KMS-11 (cell line): ENCODE measurements around the gene TSPEAR.
"Not testable (repeated sequence)": the region's sequence is repeated elsewhere in the genome, so short reads cannot be mapped to it uniquely, and the experiment has no call there.

Source experiments
- H2AFZ ChIP-seq: fragments of 200-600 bp; sonication (generic); 2 replicates; pipeline ENCODE4 v1.6.1; 2016; ENCODE audit warnings: antibody characterized with exemption, mixed run types, low read depth
- H3K27ac ChIP-seq: fragments of 200-600 bp; sonication (generic); 2 replicates; pipeline ENCODE4 v1.6.1; 2016; ENCODE audit warnings: mild to moderate bottlenecking, mixed run types
- H3K27me3 ChIP-seq: fragments of 200-600 bp; sonication (generic); 2 replicates; pipeline ENCODE4 v1.6.1; 2017; ENCODE audit warnings: mild to moderate bottlenecking, low read depth, mixed run types, moderate library complexity; ENCODE audit not compliant: insufficient read depth
- H3K36me3 ChIP-seq: fragments of 200-600 bp; sonication (generic); 2 replicates; pipeline ENCODE4 v1.6.1; 2017; ENCODE audit warnings: mild to moderate bottlenecking, mixed run types; ENCODE audit not compliant: insufficient read depth
- H3K4me1 ChIP-seq: fragments of 200-600 bp; sonication (generic); 2 replicates; pipeline ENCODE4 v1.6.1; 2016; ENCODE audit warnings: mild to moderate bottlenecking, low read depth, mixed run types; ENCODE audit not compliant: poor library complexity, severe bottlenecking
- H3K4me2 ChIP-seq: fragments of 200-600 bp; sonication (generic); 2 replicates; pipeline ENCODE4 v1.7.0; 2016; ENCODE audit warnings: mild to moderate bottlenecking, mixed run types
- H3K4me3 ChIP-seq: fragments of 200-600 bp; sonication (generic); IDR thresholded peaks from 2 replicates; pipeline ENCODE4 v1.6.1; 2017; ENCODE audit warnings: low read depth, low read length, mixed read lengths; ENCODE audit not compliant: insufficient read depth
- H3K79me2 ChIP-seq: fragments of 200-600 bp; sonication (generic); 2 replicates; pipeline ENCODE4 v1.6.1; 2016; ENCODE audit warnings: low read depth, mixed run types; ENCODE audit not compliant: insufficient read depth
- H3K9ac ChIP-seq: fragments of 200-600 bp; sonication (generic); 2 replicates; pipeline ENCODE4 v1.6.1; 2016; ENCODE audit warnings: mild to moderate bottlenecking, mixed run types
- H4K20me1 ChIP-seq: fragments of 200-600 bp; sonication (generic); 2 replicates; pipeline ENCODE4 v1.6.1; 2016; ENCODE audit warnings: mild to moderate bottlenecking, mixed run types; ENCODE audit not compliant: insufficient read depth
- CTCF ChIP-seq: fragments of 200-600 bp; sonication (generic); conservative IDR thresholded peaks from 2 replicates; pipeline ENCODE4 v1.6.1; 2017; ENCODE audit warnings: low read depth, mild to moderate bottlenecking, antibody characterized with exemption, low read length, moderate library complexity, mixed read lengths

TSPEAR gene

GRCh38 chr21:44601596-44602462, 109.5 kb downstream of the TSPEAR start:
- H3K27me3 ChIP-seq: peaks cover 51% of the 10 kb centered on the region; the same call in 1 of the 2 replicates

GRCh38 chr21:44601091-44601490, 110.3 kb downstream of the TSPEAR start:
- peaks cover 57% of the 10 kb centered on the region; the same call in 1 of the 2 replicates for H3K27me3 ChIP-seq
- not testable (repeated sequence) for H3K4me1 ChIP-seq, H3K4me2 ChIP-seq, H2AFZ ChIP-seq, H3K9ac ChIP-seq, H4K20me1 ChIP-seq, H3K27ac ChIP-seq, H3K79me2 ChIP-seq, H3K36me3 ChIP-seq, H3K4me3 ChIP-seq

More at GRCh38 chr21:44601596-44602462, 109.5 kb downstream of the TSPEAR start:
- H3K9ac ChIP-seq: no peak overlapping the region
- no peaks in the 10 kb centered on the region for H4K20me1 ChIP-seq
- no peak overlapping the region for H3K4me3 ChIP-seq
- H3K4me2 ChIP-seq: no peak overlapping the region
- no peaks in the 10 kb centered on the region for H3K4me1 ChIP-seq
- no peak overlapping the region for H2AFZ ChIP-seq
- no peaks in the 10 kb centered on the region for H3K79me2 ChIP-seq
- TF ChIP-seq CTCF: no peak
- no peak overlapping the region for H3K27ac ChIP-seq
- no peaks in the 10 kb centered on the region for H3K36me3 ChIP-seq

GRCh38 chr21:44600118-44600978, 111.0 kb downstream of the TSPEAR start, which contains the start of gene KRTAP10-7:
TSS of gene KRTAP10-7 (plus strand) at chr21:44600597. CDS start at chr21:44600622, 25 bp downstream.
- H3K79me2 ChIP-seq, H3K4me2 ChIP-seq, H3K9ac ChIP-seq, H3K4me3 ChIP-seq, H2AFZ ChIP-seq, H3K36me3 ChIP-seq, H3K27ac ChIP-seq, H3K4me1 ChIP-seq, H4K20me1 ChIP-seq: not testable (repeated sequence)
- peaks cover 55% of the 10 kb centered on the region; the same call in 1 of the 2 replicates for H3K27me3 ChIP-seq

GRCh38 chr21:44599264-44600029, 111.9 kb downstream of the TSPEAR start:
- H3K79me2 ChIP-seq: no peaks in the 10 kb centered on the region
- TF ChIP-seq CTCF: no peak
- no peak overlapping the region for H3K9ac ChIP-seq
- H3K4me2 ChIP-seq: no peak overlapping the region
- peaks cover 57% of the 10 kb centered on the region; the same call in 1 of the 2 replicates for H3K27me3 ChIP-seq
- no peaks in the 10 kb centered on the region for H3K36me3 ChIP-seq
- H3K4me1 ChIP-seq: no peaks in the 10 kb centered on the region
- no peak overlapping the region for H2AFZ ChIP-seq
- H3K27ac ChIP-seq: no peak overlapping the region
- no peaks in the 10 kb centered on the region for H4K20me1 ChIP-seq
- no peak overlapping the region for H3K4me3 ChIP-seq

- H2AFZ ChIP-seq: no peak overlapping the region
- no peaks in the 10 kb centered on the region for H3K36me3 ChIP-seq
- no peak overlapping the region for H3K4me2 ChIP-seq
- TF ChIP-seq CTCF: no peak
- H3K9ac ChIP-seq: no peak overlapping the region
- H4K20me1 ChIP-seq: no peaks in the 10 kb centered on the region
- no peak overlapping the region for H3K27ac ChIP-seq
- peaks cover 64% of the 10 kb centered on the region; the same call in 1 of the 2 replicates for H3K27me3 ChIP-seq
- H3K4me1 ChIP-seq: no peaks in the 10 kb centered on the region
- no peak overlapping the region for H3K4me3 ChIP-seq
- H3K79me2 ChIP-seq: no peaks in the 10 kb centered on the region
Measured at GRCh38 chr21:44598061-44598460, 113.3 kb downstream of the TSPEAR start.
